Gastrocnemius medialis (tissue), 4 donors: Measurements from ENCODE around the gene CREBBP.

Experiments used
- POLR2A ChIP-seq, 2 donors: fragments of 450-650 bp; IDR thresholded peaks; one replicate each; pipeline ENCODE4 v1.6.1; 2017; ENCODE audit warnings: antibody characterized with exemption in 2 of 2, mild to moderate bottlenecking in 2 of 2, moderate library complexity in 2 of 2
- TF ChIP-seq, protein P1 (sequence below), 5 experiments: fragments of 450-650 bp in 3 of 5; fragments of 200-600 bp in 2 of 5; sonication (generic) in 2 of 5; IDR thresholded peaks in 4 of 5; conservative IDR thresholded peaks in 1 of 5; 1 replicate in 4 of 5; 2 replicates in 1 of 5; pipeline ENCODE4 v1.5.1; 2016 to 2019; ENCODE audit warnings: antibody characterized with exemption in 5 of 5, mild to moderate bottlenecking in 3 of 5, moderate library complexity in 3 of 5

- TF ChIP-seq, protein P1, sequence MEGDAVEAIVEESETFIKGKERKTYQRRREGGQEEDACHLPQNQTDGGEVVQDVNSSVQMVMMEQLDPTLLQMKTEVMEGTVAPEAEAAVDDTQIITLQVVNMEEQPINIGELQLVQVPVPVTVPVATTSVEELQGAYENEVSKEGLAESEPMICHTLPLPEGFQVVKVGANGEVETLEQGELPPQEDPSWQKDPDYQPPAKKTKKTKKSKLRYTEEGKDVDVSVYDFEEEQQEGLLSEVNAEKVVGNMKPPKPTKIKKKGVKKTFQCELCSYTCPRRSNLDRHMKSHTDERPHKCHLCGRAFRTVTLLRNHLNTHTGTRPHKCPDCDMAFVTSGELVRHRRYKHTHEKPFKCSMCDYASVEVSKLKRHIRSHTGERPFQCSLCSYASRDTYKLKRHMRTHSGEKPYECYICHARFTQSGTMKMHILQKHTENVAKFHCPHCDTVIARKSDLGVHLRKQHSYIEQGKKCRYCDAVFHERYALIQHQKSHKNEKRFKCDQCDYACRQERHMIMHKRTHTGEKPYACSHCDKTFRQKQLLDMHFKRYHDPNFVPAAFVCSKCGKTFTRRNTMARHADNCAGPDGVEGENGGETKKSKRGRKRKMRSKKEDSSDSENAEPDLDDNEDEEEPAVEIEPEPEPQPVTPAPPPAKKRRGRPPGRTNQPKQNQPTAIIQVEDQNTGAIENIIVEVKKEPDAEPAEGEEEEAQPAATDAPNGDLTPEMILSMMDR (IDR thresholded peaks at IDR 0.05 in 4 of 5, conservative IDR thresholded peaks at IDR 0.05 in 1 of 5), result no peak
- TF ChIP-seq POLR2A (IDR thresholded peaks at IDR 0.05), result no peak
Measured at GRCh38 chr16:3837851-3838586, 42.5 kb downstream of the CREBBP start.
